ENCODE measurements around the gene UQCC5.

DNA sequence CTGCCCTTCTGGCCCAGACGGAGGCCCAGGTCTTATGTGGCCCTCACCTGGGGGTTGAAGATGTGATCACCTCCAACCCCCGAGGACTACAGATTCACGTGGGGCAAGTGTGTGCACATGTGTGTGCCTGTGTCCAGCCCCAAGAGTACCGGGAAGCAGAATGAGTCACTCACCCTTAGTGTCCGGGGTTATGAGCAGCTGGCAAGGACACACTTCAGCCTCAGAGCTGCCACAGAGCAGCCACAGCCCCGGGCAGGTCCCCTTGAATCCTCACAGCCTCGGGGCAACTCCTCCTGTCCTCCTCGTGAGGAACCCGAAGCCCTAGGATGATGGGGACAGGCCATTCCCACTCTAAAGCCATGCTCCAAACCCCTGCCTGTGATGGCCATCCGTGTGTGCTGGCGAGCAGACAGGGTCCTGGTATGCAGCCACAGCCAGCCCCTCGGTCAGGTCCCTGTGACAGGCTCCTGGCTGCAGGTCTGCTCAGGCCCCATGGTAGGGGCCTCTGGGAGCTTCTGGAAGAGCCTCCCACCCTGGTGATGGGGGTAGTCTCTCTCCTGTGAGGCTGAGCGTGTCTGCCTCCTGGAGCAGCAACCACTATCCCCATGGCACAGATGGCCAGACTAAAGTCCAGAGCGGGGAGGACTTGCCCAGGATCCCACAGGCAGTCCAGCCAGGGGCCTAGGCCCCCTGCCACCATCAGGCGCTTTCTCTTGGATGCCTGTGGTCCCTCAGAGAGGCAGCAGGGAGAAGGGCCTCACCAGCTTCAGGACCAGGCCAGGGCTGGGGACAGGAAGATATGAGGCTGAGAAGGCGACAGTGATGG lies 40.4 kb upstream of the UQCC5 start:
- TF ChIP-seq, protein P1, sequence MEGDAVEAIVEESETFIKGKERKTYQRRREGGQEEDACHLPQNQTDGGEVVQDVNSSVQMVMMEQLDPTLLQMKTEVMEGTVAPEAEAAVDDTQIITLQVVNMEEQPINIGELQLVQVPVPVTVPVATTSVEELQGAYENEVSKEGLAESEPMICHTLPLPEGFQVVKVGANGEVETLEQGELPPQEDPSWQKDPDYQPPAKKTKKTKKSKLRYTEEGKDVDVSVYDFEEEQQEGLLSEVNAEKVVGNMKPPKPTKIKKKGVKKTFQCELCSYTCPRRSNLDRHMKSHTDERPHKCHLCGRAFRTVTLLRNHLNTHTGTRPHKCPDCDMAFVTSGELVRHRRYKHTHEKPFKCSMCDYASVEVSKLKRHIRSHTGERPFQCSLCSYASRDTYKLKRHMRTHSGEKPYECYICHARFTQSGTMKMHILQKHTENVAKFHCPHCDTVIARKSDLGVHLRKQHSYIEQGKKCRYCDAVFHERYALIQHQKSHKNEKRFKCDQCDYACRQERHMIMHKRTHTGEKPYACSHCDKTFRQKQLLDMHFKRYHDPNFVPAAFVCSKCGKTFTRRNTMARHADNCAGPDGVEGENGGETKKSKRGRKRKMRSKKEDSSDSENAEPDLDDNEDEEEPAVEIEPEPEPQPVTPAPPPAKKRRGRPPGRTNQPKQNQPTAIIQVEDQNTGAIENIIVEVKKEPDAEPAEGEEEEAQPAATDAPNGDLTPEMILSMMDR (IDR thresholded peaks at IDR 0.05), result no peak
- no peak for TF ChIP-seq POLR2A (IDR thresholded peaks at IDR 0.05)
